Measurements from ENCODE around the gene HIC1.
A peak's percentile ranks its signal among the peaks of the same experiment; 100 is the strongest.

The HIC1 gene

DNA sequence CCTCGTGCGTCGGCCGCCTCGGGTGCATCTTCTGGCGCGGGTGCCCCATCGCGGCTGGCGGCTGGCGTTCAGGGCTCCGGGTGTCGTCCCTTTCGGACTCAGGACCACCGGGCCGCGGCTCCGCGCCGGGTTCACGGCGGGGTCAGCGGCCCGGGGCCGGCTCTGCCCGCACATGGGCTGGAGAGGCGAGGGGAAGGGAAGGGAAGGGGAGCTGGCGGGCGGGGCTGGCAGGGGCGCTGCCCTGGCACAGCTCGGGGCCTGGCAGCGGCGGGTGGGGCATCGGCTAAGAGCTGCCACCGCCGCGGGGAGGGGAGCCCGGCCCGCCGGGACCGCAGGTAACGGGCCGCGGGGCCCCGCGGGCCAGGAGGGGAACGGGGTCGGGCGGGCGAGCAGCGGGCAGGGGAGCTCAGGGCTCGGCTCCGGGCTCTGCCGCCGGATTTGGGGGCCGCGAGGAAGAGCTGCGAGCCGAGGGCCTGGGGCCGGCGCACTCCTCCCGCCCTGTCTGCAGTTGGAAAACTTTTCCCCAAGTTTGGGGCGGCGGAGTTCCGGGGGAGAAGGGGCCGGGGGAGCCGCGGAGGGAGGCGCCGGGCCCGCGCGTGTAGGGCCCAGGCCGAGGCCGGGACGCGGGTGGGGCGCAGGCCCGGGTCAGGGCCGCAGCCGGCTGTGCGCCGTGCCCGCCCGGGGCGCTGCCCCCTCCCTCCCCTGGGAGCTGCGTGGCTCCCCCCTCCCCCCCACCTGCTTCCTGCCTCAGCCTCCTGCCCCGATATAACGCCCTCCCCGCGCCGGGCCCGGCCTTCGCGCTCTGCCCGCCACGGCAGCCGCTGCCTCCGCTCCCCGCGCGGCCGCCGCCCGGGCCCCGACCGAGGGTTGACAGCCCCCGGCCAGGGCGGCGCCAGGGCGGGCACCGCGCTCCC lies 646 bp downstream of the HIC1 start:
- H3K27me3 ChIP-seq (ENCODE audit: control insufficient read depth, insufficient read depth, low read length) = peaks cover 60% of the 10 kb centered on the region
- no CpG with 5 or more reads among the region's 113 CpGs for WGBS (ENCODE audit: insufficient coverage, insufficient read length)
- H3K4me3 ChIP-seq (ENCODE audit: low read length) = peak overlapping the region; percentile 15; the same call in 1 of the 2 replicates
- H3K4me1 ChIP-seq (ENCODE audit: control insufficient read depth, insufficient read depth, low read length) = peaks cover 13% of the 10 kb centered on the region
- H3K27ac ChIP-seq (ENCODE audit: low read length) = no peak overlapping the region
- no peaks in the 10 kb centered on the region for H3K9me3 ChIP-seq (ENCODE audit: control insufficient read depth, insufficient read depth, low read length)
- no peaks in the 10 kb centered on the region; the same call in 1 of the 2 replicates for H3K36me3 ChIP-seq (ENCODE audit: control insufficient read depth, insufficient read depth, low read length)
- no peak for DNase-seq (ENCODE audit: low read depth, low spot score)

DNA sequence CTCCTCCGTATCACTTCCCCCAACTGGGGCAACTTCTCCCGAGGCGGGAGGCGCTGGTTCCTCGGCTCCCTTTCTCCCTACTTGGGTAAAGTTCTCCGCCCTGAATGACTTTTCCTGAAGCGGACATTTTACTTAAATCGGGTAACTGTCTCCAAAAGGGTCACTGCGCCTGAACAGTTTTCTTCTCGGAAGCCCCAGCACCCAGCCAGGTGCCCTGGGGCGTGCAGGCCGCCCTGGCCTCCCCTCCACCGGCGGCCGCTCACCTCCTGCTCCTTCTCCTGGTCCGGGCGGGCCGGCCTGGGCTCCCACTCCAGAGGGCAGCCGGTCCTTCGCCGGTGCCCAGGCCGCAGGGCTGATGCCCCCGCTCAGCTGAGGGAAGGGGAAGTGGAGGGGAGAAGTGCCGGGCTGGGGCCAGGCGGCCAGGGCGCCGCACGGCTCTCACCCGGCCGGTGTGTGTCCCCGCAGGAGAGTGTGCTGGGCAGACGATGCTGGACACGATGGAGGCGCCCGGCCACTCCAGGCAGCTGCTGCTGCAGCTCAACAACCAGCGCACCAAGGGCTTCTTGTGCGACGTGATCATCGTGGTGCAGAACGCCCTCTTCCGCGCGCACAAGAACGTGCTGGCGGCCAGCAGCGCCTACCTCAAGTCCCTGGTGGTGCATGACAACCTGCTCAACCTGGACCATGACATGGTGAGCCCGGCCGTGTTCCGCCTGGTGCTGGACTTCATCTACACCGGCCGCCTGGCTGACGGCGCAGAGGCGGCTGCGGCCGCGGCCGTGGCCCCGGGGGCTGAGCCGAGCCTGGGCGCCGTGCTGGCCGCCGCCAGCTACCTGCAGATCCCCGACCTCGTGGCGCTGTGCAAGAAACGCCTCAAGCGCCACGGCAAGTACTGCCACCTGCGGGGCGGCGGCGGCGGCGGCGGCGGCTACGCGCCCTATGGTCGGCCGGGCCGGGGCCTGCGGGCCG lies 1.6 kb downstream of the HIC1 start:
- Histone ChIP-seq H3K9me3 (ENCODE audit: control insufficient read depth, insufficient read depth, low read length) (no peaks in the 10 kb centered on the region), H3K4me3 (ENCODE audit: low read length) (no peak overlapping the region; the same call in 1 of the 2 replicates), H3K4me1 (ENCODE audit: control insufficient read depth, insufficient read depth, low read length) (peaks cover 11% of the 10 kb centered on the region), H3K27ac (ENCODE audit: low read length) (no peak overlapping the region), H3K27me3 (ENCODE audit: control insufficient read depth, insufficient read depth, low read length) (peaks cover 53% of the 10 kb centered on the region), H3K36me3 (ENCODE audit: control insufficient read depth, insufficient read depth, low read length) (no peaks in the 10 kb centered on the region; the same call in 1 of the 2 replicates)
- DNase-seq (ENCODE audit: low read depth, low spot score) = no peak
- no CpG with 5 or more reads among the region's 85 CpGs for WGBS (ENCODE audit: insufficient coverage, insufficient read length)

DNA sequence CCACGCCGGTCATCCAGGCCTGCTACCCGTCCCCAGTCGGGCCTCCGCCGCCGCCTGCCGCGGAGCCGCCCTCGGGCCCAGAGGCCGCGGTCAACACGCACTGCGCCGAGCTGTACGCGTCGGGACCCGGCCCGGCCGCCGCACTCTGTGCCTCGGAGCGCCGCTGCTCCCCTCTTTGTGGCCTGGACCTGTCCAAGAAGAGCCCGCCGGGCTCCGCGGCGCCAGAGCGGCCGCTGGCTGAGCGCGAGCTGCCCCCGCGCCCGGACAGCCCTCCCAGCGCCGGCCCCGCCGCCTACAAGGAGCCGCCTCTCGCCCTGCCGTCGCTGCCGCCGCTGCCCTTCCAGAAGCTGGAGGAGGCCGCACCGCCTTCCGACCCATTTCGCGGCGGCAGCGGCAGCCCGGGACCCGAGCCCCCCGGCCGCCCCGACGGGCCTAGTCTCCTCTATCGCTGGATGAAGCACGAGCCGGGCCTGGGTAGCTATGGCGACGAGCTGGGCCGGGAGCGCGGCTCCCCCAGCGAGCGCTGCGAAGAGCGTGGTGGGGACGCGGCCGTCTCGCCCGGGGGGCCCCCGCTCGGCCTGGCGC lies 2.4 kb downstream of the HIC1 start:
- Histone ChIP-seq H3K4me1 (ENCODE audit: control insufficient read depth, insufficient read depth, low read length) (peaks cover 11% of the 10 kb centered on the region), H3K27ac (ENCODE audit: low read length) (no peak overlapping the region), H3K36me3 (ENCODE audit: control insufficient read depth, insufficient read depth, low read length) (no peaks in the 10 kb centered on the region; the same call in 1 of the 2 replicates), H3K4me3 (ENCODE audit: low read length) (no peak overlapping the region; the same call in 1 of the 2 replicates), H3K9me3 (ENCODE audit: control insufficient read depth, insufficient read depth, low read length) (no peaks in the 10 kb centered on the region), H3K27me3 (ENCODE audit: control insufficient read depth, insufficient read depth, low read length) (peaks cover 45% of the 10 kb centered on the region)
- no peak for DNase-seq (ENCODE audit: low read depth, low spot score)
- no CpG with 5 or more reads among the region's 81 CpGs for WGBS (ENCODE audit: insufficient coverage, insufficient read length)

DNA sequence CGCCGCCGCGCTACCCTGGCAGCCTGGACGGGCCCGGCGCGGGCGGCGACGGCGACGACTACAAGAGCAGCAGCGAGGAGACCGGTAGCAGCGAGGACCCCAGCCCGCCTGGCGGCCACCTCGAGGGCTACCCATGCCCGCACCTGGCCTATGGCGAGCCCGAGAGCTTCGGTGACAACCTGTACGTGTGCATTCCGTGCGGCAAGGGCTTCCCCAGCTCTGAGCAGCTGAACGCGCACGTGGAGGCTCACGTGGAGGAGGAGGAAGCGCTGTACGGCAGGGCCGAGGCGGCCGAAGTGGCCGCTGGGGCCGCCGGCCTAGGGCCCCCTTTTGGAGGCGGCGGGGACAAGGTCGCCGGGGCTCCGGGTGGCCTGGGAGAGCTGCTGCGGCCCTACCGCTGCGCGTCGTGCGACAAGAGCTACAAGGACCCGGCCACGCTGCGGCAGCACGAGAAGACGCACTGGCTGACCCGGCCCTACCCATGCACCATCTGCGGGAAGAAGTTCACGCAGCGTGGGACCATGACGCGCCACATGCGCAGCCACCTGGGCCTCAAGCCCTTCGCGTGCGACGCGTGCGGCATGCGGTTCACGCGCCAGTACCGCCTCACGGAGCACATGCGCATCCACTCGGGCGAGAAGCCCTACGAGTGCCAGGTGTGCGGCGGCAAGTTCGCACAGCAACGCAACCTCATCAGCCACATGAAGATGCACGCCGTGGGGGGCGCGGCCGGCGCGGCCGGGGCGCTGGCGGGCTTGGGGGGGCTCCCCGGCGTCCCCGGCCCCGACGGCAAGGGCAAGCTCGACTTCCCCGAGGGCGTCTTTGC lies 3.1 kb downstream of the HIC1 start:
- no peak for DNase-seq (ENCODE audit: low read depth, low spot score)
- Histone ChIP-seq H3K9me3 (ENCODE audit: control insufficient read depth, insufficient read depth, low read length) (no peaks in the 10 kb centered on the region), H3K27ac (ENCODE audit: low read length) (no peak overlapping the region), H3K4me1 (ENCODE audit: control insufficient read depth, insufficient read depth, low read length) (peaks cover 13% of the 10 kb centered on the region), H3K4me3 (ENCODE audit: low read length) (no peak overlapping the region), H3K36me3 (ENCODE audit: control insufficient read depth, insufficient read depth, low read length) (no peaks in the 10 kb centered on the region; the same call in 1 of the 2 replicates), H3K27me3 (ENCODE audit: control insufficient read depth, insufficient read depth, low read length) (peaks cover 44% of the 10 kb centered on the region)
- WGBS (ENCODE audit: insufficient coverage, insufficient read length) = no CpG with 5 or more reads among the region's 98 CpGs

DNA sequence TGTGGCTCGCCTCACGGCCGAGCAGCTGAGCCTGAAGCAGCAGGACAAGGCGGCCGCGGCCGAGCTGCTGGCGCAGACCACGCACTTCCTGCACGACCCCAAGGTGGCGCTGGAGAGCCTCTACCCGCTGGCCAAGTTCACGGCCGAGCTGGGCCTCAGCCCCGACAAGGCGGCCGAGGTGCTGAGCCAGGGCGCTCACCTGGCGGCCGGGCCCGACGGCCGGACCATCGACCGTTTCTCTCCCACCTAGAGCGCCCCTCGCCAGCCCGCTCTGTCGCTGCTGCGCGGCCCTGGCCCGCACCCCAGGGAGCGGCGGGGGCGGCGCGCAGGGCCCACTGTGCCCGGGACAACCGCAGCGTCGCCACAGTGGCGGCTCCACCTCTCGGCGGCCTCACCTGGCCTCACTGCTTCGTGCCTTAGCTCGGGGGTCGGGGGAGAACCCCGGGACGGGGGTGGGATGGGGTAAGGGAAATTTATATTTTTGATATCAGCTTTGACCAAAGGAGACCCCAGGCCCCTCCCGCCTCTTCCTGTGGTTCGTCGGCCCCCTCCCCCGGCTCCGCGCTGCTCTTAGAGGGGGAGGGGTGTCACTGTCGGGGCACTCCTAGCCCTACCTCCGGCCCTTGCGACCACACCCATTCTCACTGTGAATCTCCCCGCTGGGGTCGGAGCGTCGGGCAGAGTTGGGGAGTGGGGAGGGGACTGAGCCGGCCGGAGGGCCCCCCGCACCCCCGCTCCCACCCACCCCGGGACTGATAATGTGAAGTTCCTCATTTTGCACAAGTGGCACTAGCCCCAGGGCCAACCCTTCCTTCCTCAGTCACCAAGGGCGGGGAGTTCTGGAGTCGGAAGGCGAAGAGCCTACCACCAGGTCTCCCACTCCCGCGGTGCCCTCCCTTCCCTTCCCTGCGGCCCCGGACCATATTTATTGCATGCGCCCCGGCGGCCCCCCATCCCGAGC lies 4.0 kb downstream of the HIC1 start:
- DNase-seq (ENCODE audit: low read depth, low spot score) = peak; percentile 72
- Histone ChIP-seq H3K36me3 (ENCODE audit: control insufficient read depth, insufficient read depth, low read length) (no peaks in the 10 kb centered on the region; the same call in 1 of the 2 replicates), H3K27me3 (ENCODE audit: control insufficient read depth, insufficient read depth, low read length) (peaks cover 39% of the 10 kb centered on the region), H3K27ac (ENCODE audit: low read length) (no peak overlapping the region), H3K4me3 (ENCODE audit: low read length) (peak overlapping the region; percentile 15; the same call in 1 of the 2 replicates), H3K4me1 (ENCODE audit: control insufficient read depth, insufficient read depth, low read length) (peaks cover 13% of the 10 kb centered on the region), H3K9me3 (ENCODE audit: control insufficient read depth, insufficient read depth, low read length) (no peaks in the 10 kb centered on the region)
- WGBS (ENCODE audit: insufficient coverage, insufficient read length) = no CpG with 5 or more reads among the region's 78 CpGs

DNA sequence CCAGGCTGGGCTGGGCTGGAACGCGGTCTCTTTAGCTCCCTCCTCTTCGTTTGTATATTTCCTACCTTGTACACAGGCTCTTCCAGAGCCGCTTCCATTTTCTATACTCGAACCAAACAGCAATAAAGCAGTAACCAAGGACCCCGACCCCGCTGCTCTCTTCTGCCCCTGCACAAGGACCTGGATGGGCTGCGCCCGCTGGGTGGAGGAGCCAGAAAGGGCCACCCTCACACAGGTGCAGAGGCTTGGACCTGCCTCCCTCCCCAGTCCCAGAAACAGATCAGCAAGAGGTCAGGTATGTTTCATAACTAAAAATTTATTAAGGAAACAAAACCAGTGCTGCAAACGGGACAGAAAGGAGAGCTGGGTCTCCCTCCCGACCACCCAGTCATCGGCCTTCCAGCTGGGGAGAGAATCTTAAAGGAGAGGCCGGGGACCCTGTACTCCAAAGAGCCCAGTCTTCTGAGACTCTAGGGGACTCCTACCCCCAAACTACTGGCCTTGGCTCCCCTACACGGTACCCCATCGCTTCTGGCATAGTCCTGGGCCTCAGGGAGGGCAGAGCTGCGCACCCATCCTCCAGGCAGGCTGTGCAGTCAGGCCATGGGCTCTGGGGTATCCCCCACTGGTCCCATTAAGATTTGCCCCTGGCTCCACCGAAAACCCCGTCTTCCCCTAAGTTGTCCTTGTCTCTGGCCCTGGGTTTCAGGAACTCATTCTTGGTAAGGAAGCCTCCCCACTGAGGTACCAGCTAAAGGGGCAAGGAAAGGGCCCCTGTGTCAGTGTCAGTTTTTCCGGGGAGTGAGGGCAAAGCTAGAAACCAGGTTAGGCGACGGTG lies 4.9 kb downstream of the HIC1 start:
- Histone ChIP-seq H3K27me3 (ENCODE audit: control insufficient read depth, insufficient read depth, low read length) (peaks cover 30% of the 10 kb centered on the region; the same call in 1 of the 2 replicates), H3K4me3 (ENCODE audit: low read length) (no peak overlapping the region), H3K36me3 (ENCODE audit: control insufficient read depth, insufficient read depth, low read length) (no peaks in the 10 kb centered on the region; the same call in 1 of the 2 replicates), H3K9me3 (ENCODE audit: control insufficient read depth, insufficient read depth, low read length) (no peaks in the 10 kb centered on the region), H3K27ac (ENCODE audit: low read length) (no peak overlapping the region), H3K4me1 (ENCODE audit: control insufficient read depth, insufficient read depth, low read length) (peaks cover 11% of the 10 kb centered on the region)
- DNase-seq (ENCODE audit: low read depth, low spot score) = no peak
- no CpG with 5 or more reads among the region's 21 CpGs for WGBS (ENCODE audit: insufficient coverage, insufficient read length)

DNA sequence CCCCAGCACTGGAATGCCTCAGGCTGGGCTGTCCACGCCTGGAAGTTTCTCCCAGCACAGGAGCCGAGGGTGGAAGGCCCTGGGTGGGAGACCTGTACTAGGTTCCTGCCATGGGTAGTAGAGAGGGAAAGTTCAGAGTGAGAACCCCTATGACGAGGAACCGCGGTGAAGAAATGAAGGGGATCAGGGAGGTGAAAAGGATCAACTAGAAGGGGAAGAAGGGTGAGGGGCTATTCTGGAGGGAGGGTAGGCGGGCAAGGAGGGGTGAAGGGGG lies 5.4 kb downstream of the HIC1 start:
- H3K4me1 ChIP-seq (ENCODE audit: control insufficient read depth, insufficient read depth, low read length) = peaks cover 11% of the 10 kb centered on the region
- H3K27me3 ChIP-seq (ENCODE audit: control insufficient read depth, insufficient read depth, low read length) = peaks cover 27% of the 10 kb centered on the region; the same call in 1 of the 2 replicates
- H3K4me3 ChIP-seq (ENCODE audit: low read length) = no peak overlapping the region
- H3K9me3 ChIP-seq (ENCODE audit: control insufficient read depth, insufficient read depth, low read length) = no peaks in the 10 kb centered on the region
- H3K36me3 ChIP-seq (ENCODE audit: control insufficient read depth, insufficient read depth, low read length) = no peaks in the 10 kb centered on the region; the same call in 1 of the 2 replicates
- no peak overlapping the region for H3K27ac ChIP-seq (ENCODE audit: low read length)
- no peak for DNase-seq (ENCODE audit: low read depth, low spot score)
- WGBS (ENCODE audit: insufficient coverage, insufficient read length) = no CpG with 5 or more reads among the region's 6 CpGs

DNA sequence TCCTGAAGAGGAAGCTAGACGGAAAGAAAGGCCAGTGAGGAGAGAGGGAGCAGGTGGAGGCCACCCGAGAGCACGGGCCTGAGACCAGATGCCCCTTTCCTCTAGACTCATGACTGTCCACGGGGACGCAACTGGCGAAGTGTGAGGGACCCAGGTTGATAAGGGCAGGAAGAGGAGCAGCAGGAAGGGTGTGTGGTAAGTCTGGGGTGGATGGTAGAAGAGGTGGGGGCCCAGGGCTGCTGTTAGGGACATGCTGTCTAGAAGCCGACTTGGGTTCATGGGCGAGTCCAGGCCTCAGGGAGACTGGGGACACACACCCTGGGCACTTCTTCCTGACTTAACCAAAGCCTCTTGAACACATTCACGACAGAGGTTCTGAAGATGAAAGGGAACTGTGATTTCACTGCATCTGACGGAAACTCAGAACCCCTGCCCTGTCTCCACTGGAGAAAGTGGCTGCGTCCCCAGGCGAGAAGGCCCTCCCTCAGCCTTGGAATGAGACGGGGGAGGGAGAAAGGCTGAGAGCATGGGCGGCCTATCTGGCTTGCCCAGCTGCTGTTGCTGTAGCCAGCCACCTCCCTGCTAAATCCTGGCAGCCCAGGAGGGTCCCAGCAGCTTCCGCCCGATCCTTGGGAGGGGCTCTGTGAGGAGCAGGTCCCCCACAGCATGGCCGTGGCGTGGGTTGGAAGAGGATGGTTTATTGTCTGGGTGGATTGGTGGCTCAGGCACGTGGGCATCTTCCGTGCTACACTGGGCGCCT lies 6.0 kb downstream of the HIC1 start:
- no peaks in the 10 kb centered on the region for H3K9me3 ChIP-seq (ENCODE audit: control insufficient read depth, insufficient read depth, low read length)
- H3K4me1 ChIP-seq (ENCODE audit: control insufficient read depth, insufficient read depth, low read length) = peaks cover 11% of the 10 kb centered on the region
- no peak overlapping the region for H3K27ac ChIP-seq (ENCODE audit: low read length)
- DNase-seq (ENCODE audit: low read depth, low spot score) = no peak
- WGBS (ENCODE audit: insufficient coverage, insufficient read length) = no CpG with 5 or more reads among the region's 21 CpGs
- peaks cover 24% of the 10 kb centered on the region; the same call in 1 of the 2 replicates for H3K27me3 ChIP-seq (ENCODE audit: control insufficient read depth, insufficient read depth, low read length)
- H3K36me3 ChIP-seq (ENCODE audit: control insufficient read depth, insufficient read depth, low read length) = no peaks in the 10 kb centered on the region; the same call in 1 of the 2 replicates
- H3K4me3 ChIP-seq (ENCODE audit: low read length) = no peak overlapping the region
